Stimulated activated naive CD8-positive, alpha-beta T cell treated with anti-CD3 and anti-CD28 coated beads, Interleukin-15, Interleukin-2, amounts not matched to agents 100 ng/mL and 50 ng/mL, for 24 hours (primary cell): ENCODE measurements around the gene ANKDD1B.
"Not testable (repeated sequence)": the region's sequence is repeated elsewhere in the genome, so short reads cannot be mapped to it uniquely, and the experiment has no call there.

ENCODE experiments used
- H3K27ac Mint-ChIP-seq: one replicate; pipeline ENCODE4 v1.8.0; 2021; ENCODE audit warnings: mild to moderate bottlenecking, mixed read lengths
- H3K27me3 Mint-ChIP-seq: one replicate; pipeline ENCODE4 v1.8.0; 2021; ENCODE audit warnings: mixed read lengths
- H3K36me3 Mint-ChIP-seq: one replicate; pipeline ENCODE4 v1.8.0; 2021; ENCODE audit warnings: low read depth, mixed read lengths
- H3K4me1 Mint-ChIP-seq: one replicate; pipeline ENCODE4 v1.8.0; 2021; ENCODE audit warnings: low read depth, mixed read lengths
- H3K4me3 Mint-ChIP-seq: one replicate; pipeline ENCODE4 v1.8.0; 2021; ENCODE audit warnings: mild to moderate bottlenecking, mixed read lengths
- H3K9me3 Mint-ChIP-seq: one replicate; pipeline ENCODE4 v1.8.0; 2021; ENCODE audit warnings: mixed read lengths

ANKDD1B gene

GRCh38 chr5:75611311-75612225 is at the start of gene ANKDD1B:
Gene ANKDD1B (plus strand): TSS chr5:75611453. CDS start chr5:75611635, 182 bp downstream.
- Mint-ChIP-seq H3K36me3 (peaks cover 4% of the 10 kb centered on the region), H3K4me3 (peak within 1 kb of the TSS; percentile 12), H3K9me3 (no peaks in the 10 kb centered on the region), H3K4me1 (peaks cover 5% of the 10 kb centered on the region), H3K27ac (no peak within 1 kb of the TSS), H3K27me3 (peaks cover 10% of the 10 kb centered on the region)

GRCh38 chr5:75565991-75566709 is 45.1 kb upstream of the ANKDD1B start:
- peak overlapping the region; percentile 97 for H3K27ac Mint-ChIP-seq
- H3K4me1 Mint-ChIP-seq: peaks cover 79% of the 10 kb centered on the region
- H3K36me3 Mint-ChIP-seq: peaks cover 68% of the 10 kb centered on the region
- H3K27me3 Mint-ChIP-seq: not testable (repeated sequence)
- H3K9me3 Mint-ChIP-seq: peaks cover 31% of the 10 kb centered on the region
- peak overlapping the region; percentile 72 for H3K4me3 Mint-ChIP-seq

GRCh38 chr5:75566710-75567309 is 44.4 kb upstream of the ANKDD1B start:
- Mint-ChIP-seq H3K4me1 (peaks cover 82% of the 10 kb centered on the region), H3K27ac (peak overlapping the region; percentile 97), H3K9me3 (peaks cover 27% of the 10 kb centered on the region), H3K27me3 (no peaks in the 10 kb centered on the region), H3K36me3 (peaks cover 68% of the 10 kb centered on the region), H3K4me3 (peak overlapping the region; percentile 72)

GRCh38 chr5:75567710-75568109 is 43.5 kb upstream of the ANKDD1B start:
- H3K27me3 Mint-ChIP-seq: no peaks in the 10 kb centered on the region
- H3K4me3 Mint-ChIP-seq: peak overlapping the region; percentile 72
- H3K36me3 Mint-ChIP-seq: peaks cover 59% of the 10 kb centered on the region
- H3K27ac Mint-ChIP-seq: peak overlapping the region; percentile 97
- peaks cover 78% of the 10 kb centered on the region for H3K4me1 Mint-ChIP-seq
- peaks cover 27% of the 10 kb centered on the region for H3K9me3 Mint-ChIP-seq

- H3K27me3 Mint-ChIP-seq: no peaks in the 10 kb centered on the region
- peaks cover 74% of the 10 kb centered on the region for H3K4me1 Mint-ChIP-seq
- peak overlapping the region; percentile 72 for H3K4me3 Mint-ChIP-seq
- H3K27ac Mint-ChIP-seq: peak overlapping the region; percentile 97
- H3K36me3 Mint-ChIP-seq: peaks cover 56% of the 10 kb centered on the region
- peaks cover 22% of the 10 kb centered on the region for H3K9me3 Mint-ChIP-seq
Measured at GRCh38 chr5:75568202-75568601, 43.1 kb upstream of the ANKDD1B start.

GRCh38 chr5:75571547-75571946 is 39.7 kb upstream of the ANKDD1B start:
- H3K27ac Mint-ChIP-seq: peak overlapping the region; percentile 36
- no peaks in the 10 kb centered on the region for H3K27me3 Mint-ChIP-seq
- H3K4me1 Mint-ChIP-seq: peaks cover 62% of the 10 kb centered on the region
- peaks cover 40% of the 10 kb centered on the region for H3K36me3 Mint-ChIP-seq
- no peaks in the 10 kb centered on the region for H3K9me3 Mint-ChIP-seq
- no peak overlapping the region for H3K4me3 Mint-ChIP-seq

GRCh38 chr5:75574791-75575190 is 36.5 kb upstream of the ANKDD1B start:
- H3K36me3 Mint-ChIP-seq: peaks cover 47% of the 10 kb centered on the region
- peaks cover 36% of the 10 kb centered on the region for H3K4me1 Mint-ChIP-seq
- H3K4me3 Mint-ChIP-seq: peak overlapping the region; percentile 47
- H3K27ac Mint-ChIP-seq: peak overlapping the region; percentile 82
- H3K27me3 Mint-ChIP-seq: no peaks in the 10 kb centered on the region
- H3K9me3 Mint-ChIP-seq: no peaks in the 10 kb centered on the region

GRCh38 chr5:75578280-75578679 is 33.0 kb upstream of the ANKDD1B start:
- not testable (repeated sequence) for H3K27ac Mint-ChIP-seq, H3K9me3 Mint-ChIP-seq, H3K4me3 Mint-ChIP-seq, H3K27me3 Mint-ChIP-seq
- H3K36me3 Mint-ChIP-seq: peaks cover 34% of the 10 kb centered on the region
- peaks cover 19% of the 10 kb centered on the region for H3K4me1 Mint-ChIP-seq

- Mint-ChIP-seq H3K4me1 (no peaks in the 10 kb centered on the region), H3K27me3 (no peaks in the 10 kb centered on the region), H3K27ac (no peak overlapping the region), H3K9me3 (no peaks in the 10 kb centered on the region), H3K36me3 (peaks cover 26% of the 10 kb centered on the region), H3K4me3 (no peak overlapping the region)
Measured at GRCh38 chr5:75584641-75585040, 26.6 kb upstream of the ANKDD1B start.

GRCh38 chr5:75588666-75589065 is 22.6 kb upstream of the ANKDD1B start:
- peaks cover 45% of the 10 kb centered on the region for H3K36me3 Mint-ChIP-seq
- H3K27ac Mint-ChIP-seq: no peak overlapping the region
- H3K4me3 Mint-ChIP-seq: no peak overlapping the region

GRCh38 chr5:75600535-75600934 is 10.7 kb upstream of the ANKDD1B start:
- Mint-ChIP-seq H3K9me3 (no peaks in the 10 kb centered on the region), H3K4me1 (peaks cover 30% of the 10 kb centered on the region), H3K4me3 (no peak overlapping the region), H3K27me3 (no peaks in the 10 kb centered on the region), H3K27ac (no peak overlapping the region), H3K36me3 (peaks cover 65% of the 10 kb centered on the region)

More at GRCh38 chr5:75588666-75589065, 22.6 kb upstream of the ANKDD1B start:
- no peaks in the 10 kb centered on the region for H3K27me3 Mint-ChIP-seq
- H3K4me1 Mint-ChIP-seq: no peaks in the 10 kb centered on the region
- H3K9me3 Mint-ChIP-seq: no peaks in the 10 kb centered on the region

GRCh38 chr5:75601567-75601966 is 9.7 kb upstream of the ANKDD1B start:
- Mint-ChIP-seq H3K27ac (no peak overlapping the region), H3K36me3 (peaks cover 57% of the 10 kb centered on the region), H3K4me1 (peaks cover 30% of the 10 kb centered on the region), H3K4me3 (no peak overlapping the region), H3K9me3 (no peaks in the 10 kb centered on the region), H3K27me3 (no peaks in the 10 kb centered on the region)

- Mint-ChIP-seq H3K9me3 (no peaks in the 10 kb centered on the region), H3K4me3 (no peak overlapping the region), H3K27me3 (no peaks in the 10 kb centered on the region), H3K27ac (no peak overlapping the region), H3K4me1 (peaks cover 30% of the 10 kb centered on the region), H3K36me3 (peaks cover 57% of the 10 kb centered on the region)
Measured at GRCh38 chr5:75601996-75602395, 9.3 kb upstream of the ANKDD1B start.

- Mint-ChIP-seq H3K4me1 (peaks cover 30% of the 10 kb centered on the region), H3K4me3 (no peak overlapping the region), H3K9me3 (no peaks in the 10 kb centered on the region), H3K27ac (no peak overlapping the region), H3K36me3 (peaks cover 53% of the 10 kb centered on the region), H3K27me3 (no peaks in the 10 kb centered on the region)
Measured at GRCh38 chr5:75603371-75603770, 7.9 kb upstream of the ANKDD1B start.

- H3K27me3 Mint-ChIP-seq: no peaks in the 10 kb centered on the region
- no peak overlapping the region for H3K4me3 Mint-ChIP-seq
- H3K36me3 Mint-ChIP-seq: peaks cover 53% of the 10 kb centered on the region
- no peaks in the 10 kb centered on the region for H3K9me3 Mint-ChIP-seq
- no peak overlapping the region for H3K27ac Mint-ChIP-seq
- H3K4me1 Mint-ChIP-seq: peaks cover 30% of the 10 kb centered on the region
Measured at GRCh38 chr5:75603821-75604220, 7.4 kb upstream of the ANKDD1B start.
